Stimulated activated memory B cell treated with anti-CD40 and anti-IgM and Interleukin-4, amounts not matched to agents 10 μg/mL and 1 μg/mL and 100 μg/mL, for 72 hours (primary cell): ENCODE data around the gene STK40.
A peak's percentile ranks its signal among the peaks of the same experiment; 100 is the strongest.

ENCODE experiments used
- ATAC-seq: fragments of 150-1000 bp; cut with Tn5 transposase; 2 replicates; pipeline ENCODE4 v1.10.0; 2021
- H3K27ac Mint-ChIP-seq: one replicate; pipeline ENCODE4 v1.8.0; 2022; ENCODE audit warnings: mild to moderate bottlenecking, mixed read lengths
- H3K27me3 Mint-ChIP-seq: one replicate; pipeline ENCODE4 v1.8.0; 2022; ENCODE audit warnings: mixed read lengths
- H3K36me3 Mint-ChIP-seq: one replicate; pipeline ENCODE4 v1.8.0; 2022; ENCODE audit warnings: mixed read lengths
- H3K4me1 Mint-ChIP-seq: one replicate; pipeline ENCODE4 v1.8.0; 2022; ENCODE audit warnings: mixed read lengths
- H3K4me3 Mint-ChIP-seq: one replicate; pipeline ENCODE4 v1.8.0; 2022; ENCODE audit warnings: mild to moderate bottlenecking, moderate library complexity, mixed read lengths
- H3K9me3 Mint-ChIP-seq: one replicate; pipeline ENCODE4 v1.8.0; 2022; ENCODE audit warnings: mixed read lengths

STK40 gene

DNA sequence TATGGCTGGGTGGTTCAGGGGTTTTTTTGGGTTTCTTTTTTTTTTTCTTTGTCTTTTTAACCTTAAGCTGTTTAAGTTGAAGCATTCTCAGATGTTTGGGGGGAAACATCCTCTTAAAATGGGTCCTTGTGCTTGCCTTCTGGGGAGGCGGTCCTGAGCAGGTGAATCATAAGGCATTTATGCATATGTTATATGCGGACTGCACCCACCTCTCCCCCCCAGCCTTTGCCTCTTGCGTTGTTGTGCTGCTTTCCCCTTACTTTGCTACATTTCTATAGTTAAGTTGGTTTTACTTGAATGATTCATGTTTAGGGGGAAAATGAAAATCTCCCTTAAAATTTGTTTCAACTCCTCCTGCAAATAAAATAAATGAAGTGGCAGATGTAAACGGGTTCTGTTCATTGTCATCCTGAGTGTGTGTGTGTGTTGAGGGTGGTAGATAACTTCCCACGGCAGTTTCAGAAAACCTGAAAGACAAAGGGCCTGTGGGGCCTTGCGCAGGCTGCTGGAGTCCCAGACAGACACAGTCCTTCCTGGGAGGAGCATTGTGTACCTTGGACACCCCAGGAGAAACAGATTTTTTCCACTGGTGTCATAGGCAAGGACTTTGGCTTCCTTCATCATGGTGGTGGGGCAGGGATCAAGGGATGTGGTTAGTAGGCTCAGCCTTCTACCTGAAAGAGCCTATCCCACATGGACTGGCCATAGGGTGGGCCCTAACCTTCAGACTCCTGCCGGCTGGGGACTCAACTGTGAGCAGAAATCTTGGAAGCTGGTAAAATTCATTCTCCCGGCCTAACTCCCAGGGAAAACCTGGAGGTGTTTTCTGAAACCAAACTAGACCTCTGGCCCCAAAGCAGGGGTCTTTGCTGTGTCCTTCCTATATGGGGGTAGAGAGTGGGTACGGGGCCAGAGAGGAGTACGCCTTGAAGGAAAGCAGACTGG is 80.5 kb downstream of the STK40 start:
- H3K4me3 Mint-ChIP-seq, result peak overlapping the region; percentile 95
- H3K27me3 Mint-ChIP-seq, result no peaks in the 10 kb centered on the region
- ATAC-seq, result no peak
- no peaks in the 10 kb centered on the region for H3K9me3 Mint-ChIP-seq
- H3K27ac Mint-ChIP-seq, result peak overlapping the region; percentile 66
- peaks cover 42% of the 10 kb centered on the region for H3K4me1 Mint-ChIP-seq
- peaks cover 53% of the 10 kb centered on the region for H3K36me3 Mint-ChIP-seq

- Mint-ChIP-seq H3K36me3 (peaks cover 58% of the 10 kb centered on the region), H3K9me3 (no peaks in the 10 kb centered on the region), H3K27ac (peak overlapping the region; percentile 66), H3K4me3 (no peak overlapping the region), H3K27me3 (no peaks in the 10 kb centered on the region), H3K4me1 (peaks cover 48% of the 10 kb centered on the region)
- ATAC-seq, result no peak
Measured at GRCh38 chr1:36304521-36304920, 81.2 kb downstream of the STK40 start.

- H3K36me3 Mint-ChIP-seq, result peaks cover 55% of the 10 kb centered on the region
- H3K4me1 Mint-ChIP-seq, result peaks cover 49% of the 10 kb centered on the region
- peak overlapping the region; percentile 5 for H3K27ac Mint-ChIP-seq
- ATAC-seq, result no peak
- H3K4me3 Mint-ChIP-seq, result peak overlapping the region; percentile 40
- no peaks in the 10 kb centered on the region for H3K27me3 Mint-ChIP-seq
- no peaks in the 10 kb centered on the region for H3K9me3 Mint-ChIP-seq
Measured at GRCh38 chr1:36303650-36304360, 81.9 kb downstream of the STK40 start.

GRCh38 chr1:36303244-36303643 is 82.5 kb downstream of the STK40 start:
- no peak overlapping the region for H3K4me3 Mint-ChIP-seq

DNA sequence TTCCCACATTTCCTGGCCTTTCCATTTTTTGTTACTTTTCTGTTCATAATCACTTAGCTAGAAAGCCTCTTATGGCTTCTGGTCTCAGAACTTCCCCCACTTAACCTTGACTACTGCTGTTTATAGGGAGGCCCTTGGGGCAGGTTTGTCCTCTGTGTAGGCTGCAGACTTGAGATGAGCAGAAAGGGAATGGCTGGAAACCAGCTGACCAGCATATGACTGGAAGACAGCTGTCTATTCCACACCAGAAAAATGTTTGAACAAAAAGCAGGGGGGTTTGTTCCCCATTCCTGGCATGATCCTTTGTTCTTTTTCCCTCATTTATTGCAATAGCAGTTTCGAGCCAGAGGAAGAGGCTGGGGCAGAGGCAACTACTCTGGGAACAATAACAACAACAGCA is 84.5 kb downstream of the STK40 start:
- Mint-ChIP-seq H3K27ac (peak overlapping the region; percentile 44), H3K36me3 (peaks cover 59% of the 10 kb centered on the region), H3K4me1 (peaks cover 35% of the 10 kb centered on the region), H3K27me3 (no peaks in the 10 kb centered on the region), H3K9me3 (no peaks in the 10 kb centered on the region), H3K4me3 (no peak overlapping the region)
- no peak for ATAC-seq

More at GRCh38 chr1:36303244-36303643, 82.5 kb downstream of the STK40 start:
- no peak for ATAC-seq
- no peaks in the 10 kb centered on the region for H3K9me3 Mint-ChIP-seq
- no peaks in the 10 kb centered on the region for H3K27me3 Mint-ChIP-seq
- peaks cover 49% of the 10 kb centered on the region for H3K4me1 Mint-ChIP-seq
- peaks cover 53% of the 10 kb centered on the region for H3K36me3 Mint-ChIP-seq
- H3K27ac Mint-ChIP-seq, result peak overlapping the region; percentile 5

DNA sequence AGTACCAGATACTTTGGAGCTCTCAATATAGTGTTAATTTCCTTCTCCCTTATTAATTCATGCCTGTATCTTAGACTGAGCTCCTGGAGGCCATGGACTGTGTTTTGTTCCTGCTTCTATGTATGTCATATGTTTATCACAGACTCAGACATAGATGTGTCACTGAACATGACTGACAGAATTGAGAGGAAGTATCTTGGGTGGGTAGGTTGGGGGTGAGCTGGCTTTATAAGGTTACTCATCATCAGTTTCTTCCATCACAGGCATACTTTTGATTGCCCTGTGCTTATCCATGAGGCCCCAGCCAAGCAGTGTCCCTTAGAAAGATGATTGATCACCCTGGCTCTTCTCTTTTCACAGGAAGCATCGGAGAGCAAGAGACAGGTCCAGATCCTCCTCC is 85.2 kb downstream of the STK40 start:
- H3K36me3 Mint-ChIP-seq, result peaks cover 66% of the 10 kb centered on the region
- no peaks in the 10 kb centered on the region for H3K9me3 Mint-ChIP-seq
- no peak for ATAC-seq
- peak overlapping the region; percentile 44 for H3K27ac Mint-ChIP-seq
- H3K4me1 Mint-ChIP-seq, result peaks cover 28% of the 10 kb centered on the region
- H3K4me3 Mint-ChIP-seq, result no peak overlapping the region
- H3K27me3 Mint-ChIP-seq, result no peaks in the 10 kb centered on the region

DNA sequence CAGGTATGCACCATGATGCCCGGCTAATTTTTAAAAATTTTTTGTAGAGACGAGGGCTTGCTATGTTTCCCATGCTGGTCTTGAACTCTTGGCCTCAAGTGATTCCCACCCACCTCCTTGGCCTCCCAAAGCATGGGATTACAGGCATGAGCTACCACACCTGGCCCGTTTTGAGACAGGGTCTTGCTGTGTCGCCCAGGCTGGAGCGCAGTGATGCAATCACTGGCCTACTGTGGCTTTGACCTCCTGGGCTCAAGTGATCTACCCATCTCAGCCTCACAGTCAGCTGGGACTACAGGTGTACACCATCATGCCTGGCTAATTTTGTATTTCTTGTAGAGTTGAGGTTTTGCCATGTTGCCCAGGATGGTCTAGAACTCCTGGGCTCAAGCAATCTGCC is 87.1 kb downstream of the STK40 start:
- Mint-ChIP-seq H3K36me3 (peaks cover 64% of the 10 kb centered on the region), H3K9me3 (no peaks in the 10 kb centered on the region), H3K27ac (no peak overlapping the region), H3K27me3 (no peaks in the 10 kb centered on the region), H3K4me3 (no peak overlapping the region), H3K4me1 (peaks cover 11% of the 10 kb centered on the region)
- no peak for ATAC-seq

DNA sequence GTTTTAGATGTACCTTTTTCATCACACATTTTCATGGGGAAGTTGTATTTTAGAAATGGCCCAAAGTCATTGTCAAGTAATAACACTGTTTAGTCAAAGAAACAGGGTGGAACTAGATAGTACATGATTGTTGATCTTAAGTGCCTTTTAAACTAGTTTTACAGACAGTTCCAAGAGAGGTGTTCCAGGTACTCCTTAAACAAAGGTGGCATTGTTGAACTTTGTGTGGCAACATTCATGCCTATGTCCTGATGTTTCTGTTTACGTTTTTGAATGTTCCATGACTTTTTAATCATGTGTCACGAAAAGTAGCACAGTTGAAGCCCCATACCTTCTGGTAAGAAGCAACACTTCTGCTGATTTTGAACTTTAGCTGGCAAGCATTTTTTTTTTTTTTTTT is 88.7 kb downstream of the STK40 start:
- Mint-ChIP-seq H3K27ac (no peak overlapping the region), H3K9me3 (no peaks in the 10 kb centered on the region), H3K36me3 (peaks cover 55% of the 10 kb centered on the region), H3K4me3 (no peak overlapping the region), H3K27me3 (no peaks in the 10 kb centered on the region), H3K4me1 (peaks cover 7% of the 10 kb centered on the region)
- no peak for ATAC-seq

DNA sequence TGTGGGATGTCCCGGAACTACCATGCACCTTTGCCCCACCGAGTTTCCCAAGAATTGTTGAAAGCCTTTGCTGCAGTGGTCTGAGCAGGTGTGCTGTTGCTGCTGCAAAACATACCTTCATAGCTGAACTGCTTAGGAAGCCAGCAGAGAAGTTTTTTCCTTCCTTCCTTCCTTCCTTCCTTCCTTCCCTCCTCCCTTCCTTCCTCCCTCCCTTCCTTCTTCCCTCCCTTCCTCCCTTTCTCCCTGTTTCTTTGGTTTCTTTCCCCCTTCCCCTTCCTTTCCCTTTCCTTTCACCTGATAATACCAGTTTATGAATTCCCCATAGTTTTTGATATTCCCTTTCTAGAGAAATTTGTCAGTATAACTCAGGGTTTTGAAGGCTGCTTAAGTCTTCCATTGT is 90.3 kb downstream of the STK40 start:
- H3K4me1 Mint-ChIP-seq, result peaks cover 7% of the 10 kb centered on the region
- no peaks in the 10 kb centered on the region for H3K9me3 Mint-ChIP-seq
- no peak overlapping the region for H3K4me3 Mint-ChIP-seq
- H3K36me3 Mint-ChIP-seq, result peaks cover 54% of the 10 kb centered on the region
- H3K27ac Mint-ChIP-seq, result no peak overlapping the region
- ATAC-seq, result no peak
- H3K27me3 Mint-ChIP-seq, result no peaks in the 10 kb centered on the region
